Inflammatory macrophage treated with lipopolysaccharide for 4 hours (primary cell): ENCODE data around the gene SMYD3.
"Not testable (repeated sequence)": the region's sequence is repeated elsewhere in the genome, so short reads cannot be mapped to it uniquely, and the experiment has no call there.

Experiments
- DNase-seq: peaks from one replicate; pipeline ENCODE4 v3.0.0-alpha.2; 2020

Gene SMYD3

DNA sequence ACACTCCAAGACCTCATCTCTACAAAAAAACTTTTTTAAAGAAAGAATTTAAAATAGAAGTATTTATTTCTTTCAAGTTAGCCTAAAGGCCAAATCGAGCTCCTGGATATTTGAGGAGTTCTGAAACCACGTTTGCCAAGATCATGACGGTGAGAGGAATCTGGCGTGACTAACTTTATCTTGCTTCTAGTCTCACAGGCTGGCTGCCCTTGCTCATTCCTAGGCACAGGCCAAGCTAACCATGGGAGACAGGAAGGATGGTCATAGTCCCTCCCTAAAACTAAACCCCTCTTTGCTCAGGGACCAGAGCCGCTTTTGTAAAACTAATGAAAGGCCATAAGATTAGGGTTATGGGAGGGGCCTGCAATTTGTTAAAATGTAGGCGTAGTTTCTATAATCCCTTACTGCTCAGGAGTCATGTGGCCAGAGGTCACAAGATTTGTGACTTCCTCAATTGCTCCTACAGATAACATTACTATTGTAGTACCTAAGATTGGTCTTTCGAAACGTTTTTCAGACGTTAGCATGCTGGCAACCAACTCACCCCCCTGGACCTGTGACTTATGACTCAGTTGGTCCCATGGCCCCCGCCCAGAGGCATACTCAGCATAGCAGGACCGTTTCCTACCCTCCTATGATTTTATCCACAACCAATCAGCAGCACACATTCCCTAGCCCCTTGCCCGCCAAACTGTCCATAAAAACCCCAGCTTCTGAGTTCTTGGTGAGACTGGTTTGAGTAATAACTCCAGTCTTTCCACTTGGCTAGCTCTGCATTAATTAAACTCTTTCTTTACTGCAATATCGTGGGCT, 425.0 kb downstream of the SMYD3 start:
- peak; percentile 3 for DNase-seq

GRCh38 chr1:246081138-246081702, 425.9 kb downstream of the SMYD3 start:
- no peak for DNase-seq

DNA sequence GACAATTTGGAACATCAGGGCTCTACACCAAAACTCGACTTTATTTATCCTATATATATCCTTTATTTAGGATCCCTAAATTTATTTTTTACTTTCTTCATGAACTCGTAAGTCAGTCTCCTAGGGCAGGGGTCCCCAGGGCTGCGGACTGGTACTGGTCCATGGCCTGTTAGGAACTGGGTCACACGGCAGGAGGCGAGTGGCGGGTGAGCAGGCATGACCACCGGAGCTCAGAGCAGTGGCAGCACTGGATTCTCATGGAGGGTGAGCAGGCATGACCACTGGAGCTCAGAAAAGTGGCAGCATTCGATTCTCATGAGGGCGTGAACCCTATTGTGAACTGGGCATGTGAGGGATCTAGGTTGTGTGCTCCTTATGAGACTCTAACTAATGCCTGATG, 427.0 kb downstream of the SMYD3 start:
- no peak for DNase-seq

GRCh38 chr1:246078888-246079252, 428.2 kb downstream of the SMYD3 start:
- no peak for DNase-seq

DNA sequence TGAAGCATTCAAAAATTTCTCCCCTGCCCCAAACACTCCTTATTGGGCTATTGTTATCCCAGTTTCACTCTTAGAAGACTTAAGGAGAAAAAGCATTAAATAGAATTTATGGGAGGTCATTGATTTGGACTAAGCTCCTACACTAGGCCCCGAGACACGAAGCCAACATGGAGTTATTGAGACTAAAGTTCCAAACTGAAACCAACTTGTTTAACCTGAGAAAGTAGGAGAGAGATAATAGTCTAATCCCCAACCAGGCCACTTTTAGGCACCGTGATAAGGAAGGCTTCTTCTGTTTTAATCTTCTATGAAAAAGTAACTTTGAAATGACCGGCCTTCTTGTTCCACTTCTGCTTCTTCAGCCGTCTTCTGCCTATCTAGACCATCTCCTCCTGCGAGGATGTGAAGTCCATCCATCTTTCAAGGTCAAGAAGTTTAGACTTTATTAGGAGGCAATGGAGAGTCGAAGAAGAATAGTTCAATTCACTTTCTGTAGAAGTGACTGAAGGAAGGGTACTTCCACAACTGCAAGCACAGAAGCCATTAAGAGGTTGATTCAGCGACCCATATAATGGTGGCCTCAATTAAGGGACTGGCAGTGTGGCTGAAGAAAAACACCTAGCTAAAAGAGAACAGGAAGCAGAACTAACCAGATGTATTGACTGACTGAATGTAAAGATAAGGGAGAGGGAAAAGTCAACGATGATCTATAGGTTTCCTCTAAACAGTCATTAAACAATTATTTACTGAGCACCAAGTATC, 428.8 kb downstream of the SMYD3 start:
- DNase-seq = no peak

DNA sequence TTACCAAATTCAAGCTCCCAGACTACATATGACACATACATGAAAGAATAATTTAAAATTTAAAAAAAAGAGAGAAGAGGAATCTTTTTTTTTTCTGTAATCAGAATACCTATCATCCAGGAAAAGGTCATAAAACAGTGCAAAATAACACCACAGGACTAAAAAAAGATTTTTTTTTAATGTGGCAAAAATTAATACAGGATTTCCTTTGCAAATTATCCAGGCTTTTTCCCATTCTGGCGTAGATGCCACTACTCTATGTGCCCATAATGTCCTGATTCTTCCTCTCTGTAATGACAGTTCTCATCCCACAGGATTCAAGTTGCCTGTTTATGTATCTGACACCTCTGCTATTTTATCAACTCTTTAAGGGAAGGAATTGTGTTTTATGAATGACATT, 429.6 kb downstream of the SMYD3 start:
- DNase-seq = no peak

GRCh38 chr1:246074421-246074820, 432.7 kb downstream of the SMYD3 start:
- no peak for DNase-seq

- DNase-seq = no peak
Measured at GRCh38 chr1:246072456-246072955, 434.6 kb downstream of the SMYD3 start.

DNA sequence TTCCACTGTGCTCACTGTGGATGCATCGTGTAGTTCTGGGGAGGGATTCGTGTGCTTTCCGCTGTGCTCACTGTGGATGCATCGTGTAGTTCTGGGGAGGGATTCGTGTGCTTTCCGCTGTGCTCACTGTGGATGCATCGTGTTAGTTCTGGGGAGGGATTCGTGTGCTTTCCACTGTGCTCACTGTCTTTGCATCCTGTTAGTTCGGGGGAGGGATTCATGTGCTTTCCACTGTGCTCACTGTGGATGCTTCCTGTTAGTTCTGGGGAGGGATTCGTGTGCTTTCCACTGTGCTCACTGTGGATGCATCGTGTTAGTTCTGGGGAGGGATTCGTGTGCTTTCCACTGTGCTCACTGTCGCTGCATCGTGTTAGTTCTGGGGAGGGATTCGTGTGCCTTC, 435.1 kb downstream of the SMYD3 start:
- DNase-seq = not testable (repeated sequence)

DNA sequence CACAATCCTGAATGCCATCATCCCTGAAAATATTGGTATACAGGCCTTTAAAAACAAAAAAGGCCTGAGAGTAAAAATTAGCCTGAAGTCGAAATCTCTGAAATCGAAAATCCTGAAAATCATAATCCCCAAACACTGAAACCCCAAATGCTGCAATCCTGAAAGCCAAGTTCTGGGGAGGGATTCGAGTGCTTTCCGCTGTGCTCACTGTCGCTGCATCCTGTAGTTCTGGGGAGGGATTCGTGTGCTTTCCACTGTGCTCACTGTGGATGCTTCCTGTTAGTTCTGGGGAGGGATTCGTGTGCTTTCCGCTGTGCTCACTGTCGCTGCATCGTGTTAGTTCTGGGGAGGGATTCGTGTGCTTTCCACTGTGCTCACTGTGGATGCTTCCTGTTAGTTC, 435.5 kb downstream of the SMYD3 start:
- DNase-seq = not testable (repeated sequence)

- DNase-seq = no peak
Measured at GRCh38 chr1:246069581-246069980, 437.5 kb downstream of the SMYD3 start.

GRCh38 chr1:246068619-246069509, 438.2 kb downstream of the SMYD3 start:
- DNase-seq = no peak

GRCh38 chr1:246068217-246068512, 438.9 kb downstream of the SMYD3 start:
- no peak for DNase-seq

DNA sequence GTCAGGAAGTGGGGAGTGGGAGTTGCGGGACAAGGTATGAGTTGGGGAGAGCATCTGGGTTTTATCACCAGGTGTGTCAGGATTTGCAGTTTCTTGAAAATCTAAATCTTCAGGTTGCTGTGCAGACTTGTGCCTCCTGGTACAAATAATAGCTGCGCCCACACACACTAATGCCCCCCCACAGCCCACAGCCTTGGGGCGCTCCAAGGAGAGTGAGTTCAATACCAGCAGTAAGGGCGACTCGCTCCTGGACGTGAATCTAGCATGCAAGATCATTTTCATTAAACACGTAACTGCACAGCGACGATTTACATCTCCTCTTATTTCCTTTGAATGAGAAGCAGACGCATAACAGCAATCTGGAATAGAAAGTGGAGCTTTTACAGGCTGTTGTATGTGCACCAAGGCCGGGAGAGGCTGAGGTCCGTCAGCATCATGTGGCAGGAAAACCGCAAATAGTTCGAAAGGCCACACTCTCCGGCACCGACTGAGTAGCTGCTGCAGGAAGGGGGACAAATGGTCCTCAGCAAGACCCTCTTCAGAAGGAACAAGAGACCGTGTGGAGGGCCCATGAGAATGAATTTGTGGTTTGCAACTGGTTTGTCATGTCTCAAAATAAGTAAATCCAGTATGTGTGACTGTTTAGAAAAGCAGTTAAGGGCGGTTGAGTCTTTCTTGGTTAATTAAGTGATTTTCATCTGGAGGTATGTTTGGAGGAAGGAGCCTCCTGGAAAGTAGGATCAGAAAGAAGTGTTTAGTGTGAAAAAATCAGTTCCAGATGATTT, 439.5 kb downstream of the SMYD3 start:
- peak; percentile 32 for DNase-seq

DNA sequence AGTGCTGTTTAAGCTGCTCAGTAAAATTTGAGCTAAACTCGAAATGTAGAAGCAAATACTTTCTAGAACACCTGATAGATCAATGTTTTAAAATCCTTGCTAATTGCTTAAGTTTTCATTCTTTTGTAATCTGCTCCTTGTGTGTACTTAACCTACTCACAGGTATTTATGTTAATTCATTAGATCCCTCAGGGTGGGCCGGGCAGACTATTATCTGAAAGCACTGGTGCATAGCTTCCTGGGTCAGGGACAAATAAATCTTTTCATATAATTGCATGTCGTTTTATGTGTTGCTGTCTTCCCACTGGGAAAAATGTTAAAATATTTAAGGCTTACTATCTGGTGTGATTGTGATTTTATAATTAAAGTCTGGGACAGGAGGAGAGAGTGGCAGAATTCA, 440.5 kb downstream of the SMYD3 start:
- no peak for DNase-seq

GRCh38 chr1:246065592-246065991, 441.5 kb downstream of the SMYD3 start:
- no peak for DNase-seq

DNA sequence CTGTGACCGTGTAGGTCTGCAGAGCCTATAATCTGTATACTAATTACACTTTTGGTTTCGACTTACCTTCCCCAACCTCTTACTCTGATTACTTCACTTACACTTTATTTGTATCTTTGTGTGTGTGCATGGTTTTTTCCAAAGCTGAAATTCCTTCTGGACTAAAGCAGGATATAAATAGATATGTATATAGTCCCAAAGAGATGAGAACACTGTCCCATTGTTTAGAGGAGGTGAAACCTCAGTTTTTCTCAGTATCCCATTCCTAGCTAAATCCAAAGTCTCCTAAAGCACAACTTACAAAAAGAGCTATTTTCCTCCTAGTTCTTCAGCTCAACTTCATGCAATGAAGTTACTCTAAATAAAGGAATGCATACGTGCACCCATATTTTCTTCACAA, 442.2 kb downstream of the SMYD3 start:
- no peak for DNase-seq

- no peak for DNase-seq
Measured at GRCh38 chr1:246063013-246063616, 444.0 kb downstream of the SMYD3 start.

DNA sequence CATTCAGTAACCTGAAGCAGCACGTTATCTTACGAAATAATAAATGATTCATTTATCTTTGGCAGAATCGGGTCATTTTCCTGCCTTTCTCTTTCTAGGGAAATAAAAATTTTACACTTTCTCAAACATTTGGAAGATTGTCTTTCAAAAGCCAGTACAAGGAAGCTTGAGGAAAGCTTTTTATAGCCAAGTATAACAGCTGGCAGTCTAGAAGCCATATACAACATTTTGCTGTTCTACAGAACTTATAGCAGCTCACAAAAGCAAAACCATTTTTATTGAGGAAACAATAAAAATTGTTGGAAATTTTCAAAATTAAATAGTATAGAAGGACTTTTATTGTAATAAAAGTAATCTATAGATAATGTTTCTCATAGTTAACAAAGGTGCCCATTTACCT, 448.6 kb downstream of the SMYD3 start:
- no peak for DNase-seq

- DNase-seq = no peak
Measured at GRCh38 chr1:246052603-246053002, 454.5 kb downstream of the SMYD3 start.

DNA sequence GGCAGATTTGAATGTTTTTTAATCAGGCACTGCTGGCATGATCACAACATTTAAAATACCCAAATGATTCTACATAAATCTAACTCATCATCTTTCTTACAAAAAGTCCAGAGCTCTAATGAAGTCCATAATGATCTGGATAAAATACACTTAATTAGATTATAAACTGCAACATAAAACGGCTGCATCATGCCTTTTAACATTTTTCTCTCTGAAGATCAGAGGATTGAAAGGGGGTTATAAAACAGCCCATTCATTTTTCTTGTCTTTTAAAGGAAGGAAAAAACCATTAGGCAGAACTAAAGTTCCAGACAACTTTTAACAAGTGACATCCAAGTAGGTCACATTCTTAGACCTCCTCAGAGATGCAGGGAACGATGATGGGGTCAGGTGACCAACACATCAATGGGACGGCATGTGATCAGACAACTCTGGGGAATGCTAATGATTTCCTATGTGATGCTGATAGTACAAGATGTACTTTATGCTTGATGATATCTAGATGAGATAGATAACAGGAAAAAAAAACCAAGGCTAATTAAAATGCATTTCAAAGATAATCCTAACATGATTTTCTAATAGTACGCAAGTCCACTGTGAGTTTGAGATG, 455.1 kb downstream of the SMYD3 start:
- no peak for DNase-seq
